HAP-1 (cell line): ENCODE data around the gene RPGRIP1.
"Not testable (repeated sequence)": the region's sequence is repeated elsewhere in the genome, so short reads cannot be mapped to it uniquely, and the experiment has no call there.

Experiments
- DNase-seq, 2 experiments: peaks; one replicate each; pipeline ENCODE4 v3.0.0-alpha.2; 2016 to 2020; ENCODE audit warnings: low spot score in 2 of 2
- H3K27me3 ChIP-seq: fragments of 250-450 bp; sonication (Bioruptor Pico); 2 replicates; pipeline ENCODE4 v1.5.1; 2020; ENCODE audit warnings: low read depth, mild to moderate bottlenecking, moderate library complexity
- H3K36me3 ChIP-seq: fragments of 250-450 bp; sonication (Bioruptor Pico); replicated peaks from 2 replicates; pipeline ENCODE4 v1.5.1; 2020; ENCODE audit warnings: mild to moderate bottlenecking
- H3K4me1 ChIP-seq: fragments of 250-450 bp; sonication (Bioruptor Pico); 2 replicates; pipeline ENCODE4 v1.5.1; 2020; ENCODE audit warnings: mild to moderate bottlenecking
- H3K4me3 ChIP-seq: fragments of 250-450 bp; sonication (Bioruptor Pico); 2 replicates; pipeline ENCODE4 v1.5.1; 2020; ENCODE audit warnings: mild to moderate bottlenecking, moderate library complexity
- H3K9me3 ChIP-seq: fragments of 250-450 bp; sonication (Bioruptor Pico); 2 replicates; pipeline ENCODE4 v1.5.1; 2020; ENCODE audit warnings: mild to moderate bottlenecking, moderate library complexity
- in situ Hi-C: fragments of 300-500 bp; cut with MboI; formaldehyde crosslinking; loops from 3 replicates; pipeline ENCODE4 v1.14.3; 2020; ENCODE audit warnings: low sequenced_read_pairs, inconsistent platforms, mixed read lengths

RPGRIP1 gene

DNA sequence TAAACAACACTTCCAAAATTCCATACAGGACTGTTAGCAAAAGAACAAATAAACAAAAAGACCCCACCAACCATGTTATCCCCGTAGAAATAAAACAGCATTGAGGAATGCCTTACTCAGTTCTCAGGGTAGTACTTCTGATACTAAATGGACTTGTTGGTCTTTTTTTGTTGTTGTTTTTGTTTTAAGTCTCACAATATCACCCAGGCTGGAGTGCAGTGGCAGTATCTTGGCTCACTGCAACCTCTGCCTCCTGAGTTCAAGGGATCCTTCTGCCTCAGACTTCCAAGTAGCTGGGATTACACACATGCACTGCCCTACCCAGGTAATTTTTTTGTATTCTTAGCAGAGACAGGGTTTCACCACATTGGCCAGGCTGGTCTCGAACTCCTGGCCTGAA, 27.7 kb upstream of the RPGRIP1 start:
- Histone ChIP-seq H3K36me3 (peaks cover 79% of the 10 kb centered on the region), H3K4me1 (peaks cover 12% of the 10 kb centered on the region), H3K4me3 (no peak overlapping the region), H3K9me3 (no peaks in the 10 kb centered on the region), H3K27me3 (no peaks in the 10 kb centered on the region)
- in situ Hi-C loops, result no loop called here
- no peak for DNase-seq

DNA sequence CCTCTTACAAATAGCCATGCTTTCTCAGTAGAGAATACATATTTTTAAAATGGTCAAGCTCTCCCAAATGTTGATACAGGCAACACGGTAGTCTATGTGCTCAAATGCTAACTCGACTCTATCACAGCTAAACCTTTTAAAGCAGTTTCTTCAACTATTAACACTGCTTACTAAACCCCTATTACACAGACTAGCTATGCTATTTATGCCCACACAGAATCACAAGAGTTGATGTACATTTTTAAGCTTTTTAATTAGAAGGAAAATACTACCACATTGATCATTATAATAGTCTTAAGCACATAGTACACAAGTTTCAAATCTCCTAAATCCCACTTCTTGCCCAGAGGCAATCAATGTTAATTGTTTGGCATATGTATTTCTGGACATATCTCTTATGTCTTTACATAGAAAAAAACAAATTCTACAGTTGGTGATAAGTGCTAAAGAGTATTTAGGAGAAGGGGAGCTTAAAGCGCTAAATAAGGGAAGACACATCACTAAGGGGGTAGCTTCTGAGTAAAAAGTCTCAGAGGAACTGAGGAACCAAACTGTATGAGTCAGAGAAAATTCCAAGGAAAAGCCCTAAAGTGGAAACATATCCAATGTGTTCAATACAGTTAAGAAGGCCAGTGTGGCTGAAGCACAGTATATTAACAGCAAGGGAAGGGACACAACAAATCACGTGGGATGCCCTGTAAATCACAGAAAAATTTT, 24.3 kb upstream of the RPGRIP1 start:
- no peak for DNase-seq
- no peaks in the 10 kb centered on the region for H3K9me3 ChIP-seq
- H3K36me3 ChIP-seq, result peaks cover 84% of the 10 kb centered on the region
- in situ Hi-C loops, result no loop called here
- H3K4me1 ChIP-seq, result peaks cover 16% of the 10 kb centered on the region; the same call in 1 of the 2 replicates
- H3K4me3 ChIP-seq, result no peak overlapping the region
- H3K27me3 ChIP-seq, result no peaks in the 10 kb centered on the region

DNA sequence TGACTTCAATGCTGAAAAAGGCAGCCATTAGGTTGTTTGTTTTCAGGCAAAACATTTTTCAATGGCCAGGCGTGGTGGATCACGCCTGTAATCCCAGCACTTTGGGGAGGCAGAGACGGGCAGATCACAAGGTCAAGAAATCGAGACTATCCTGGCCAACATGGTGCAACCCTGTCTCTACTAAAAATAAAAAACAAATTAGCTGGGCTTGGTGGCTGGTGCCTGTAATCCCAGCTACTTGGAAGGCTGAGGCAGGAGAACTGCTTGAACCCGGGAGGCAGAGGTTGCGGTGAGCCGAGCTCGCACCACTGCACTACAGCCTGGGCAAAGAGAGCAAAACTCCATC, 23.8 kb upstream of the RPGRIP1 start:
- H3K9me3 ChIP-seq, DNase-seq, in situ Hi-C loops, H3K4me3 ChIP-seq, H3K27me3 ChIP-seq: not testable (repeated sequence)
- H3K4me1 ChIP-seq, result peaks cover 16% of the 10 kb centered on the region
- H3K36me3 ChIP-seq, result peaks cover 86% of the 10 kb centered on the region

DNA sequence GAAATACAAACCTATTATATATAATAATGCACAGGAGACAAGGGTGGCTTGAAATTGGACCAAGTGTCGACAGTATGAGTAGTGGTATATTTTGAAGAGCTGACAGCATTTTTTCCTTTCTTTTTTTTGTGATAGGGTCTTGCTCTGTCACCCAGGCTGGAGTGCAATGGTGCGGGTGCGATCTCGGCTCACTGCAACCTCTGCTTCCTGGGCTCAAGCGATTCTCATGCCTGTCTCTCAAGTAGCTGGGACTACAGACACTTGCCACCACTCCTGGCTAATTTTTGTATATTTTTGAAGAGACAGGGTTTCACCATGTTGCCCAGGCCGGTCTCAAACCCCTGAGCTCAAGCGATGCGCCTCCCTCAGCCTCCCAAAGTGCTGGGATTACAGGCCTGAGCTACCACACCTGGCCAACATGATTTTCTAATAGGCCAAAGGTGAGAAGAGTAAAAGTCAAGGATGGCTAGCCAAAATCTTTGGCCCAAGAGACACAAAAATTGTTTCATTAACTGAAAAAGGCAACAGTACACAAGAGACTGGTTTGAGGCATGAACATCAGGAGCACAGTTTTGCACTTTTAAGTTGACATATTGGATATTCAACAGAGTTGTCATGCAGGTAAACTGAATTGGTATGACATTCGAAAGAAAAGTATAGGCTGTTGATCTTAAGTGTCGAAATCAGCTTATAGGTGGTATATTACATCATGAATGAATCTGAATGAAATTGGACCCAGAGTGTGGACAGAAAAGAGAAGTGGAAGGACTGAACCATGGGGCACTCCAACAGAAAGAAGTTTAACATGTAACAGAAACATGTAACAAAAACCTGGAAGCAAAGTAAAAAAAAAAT, 23.1 kb upstream of the RPGRIP1 start:
- no peak for DNase-seq
- H3K9me3 ChIP-seq, result no peaks in the 10 kb centered on the region
- H3K4me3 ChIP-seq, result no peak overlapping the region
- peaks cover 19% of the 10 kb centered on the region for H3K4me1 ChIP-seq
- in situ Hi-C loops, result no loop called here
- no peaks in the 10 kb centered on the region for H3K27me3 ChIP-seq
- H3K36me3 ChIP-seq, result peaks cover 86% of the 10 kb centered on the region

DNA sequence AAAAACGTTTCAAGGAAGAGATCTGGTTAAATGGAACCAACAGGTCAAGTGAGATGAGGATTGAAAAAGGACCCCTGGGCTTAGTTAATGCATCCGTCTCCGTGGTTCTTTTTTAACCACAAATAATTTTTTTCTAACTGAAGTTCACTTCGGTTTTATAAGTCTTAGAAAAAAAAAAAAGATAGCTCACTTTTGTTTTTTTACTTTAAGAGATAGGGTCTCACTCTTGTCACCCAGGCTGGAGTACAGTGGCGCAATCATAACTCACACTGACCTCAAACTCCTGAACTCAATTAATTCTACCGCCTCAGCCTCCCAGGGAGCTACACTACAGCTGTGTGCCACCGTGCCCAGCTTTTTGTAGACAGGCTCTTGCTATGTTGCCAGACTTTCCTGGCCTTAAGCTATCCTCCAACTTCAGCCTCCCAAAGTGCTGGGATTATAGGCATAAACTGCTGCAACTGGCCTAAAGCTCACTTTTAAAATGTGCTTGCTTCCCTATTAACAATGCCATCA, 22.4 kb upstream of the RPGRIP1 start:
- peaks cover 86% of the 10 kb centered on the region for H3K36me3 ChIP-seq
- DNase-seq, result no peak
- H3K27me3 ChIP-seq, result no peaks in the 10 kb centered on the region
- H3K4me1 ChIP-seq, result peaks cover 23% of the 10 kb centered on the region
- in situ Hi-C loops, result no loop called here
- H3K4me3 ChIP-seq, result no peak overlapping the region
- H3K9me3 ChIP-seq, result no peaks in the 10 kb centered on the region

DNA sequence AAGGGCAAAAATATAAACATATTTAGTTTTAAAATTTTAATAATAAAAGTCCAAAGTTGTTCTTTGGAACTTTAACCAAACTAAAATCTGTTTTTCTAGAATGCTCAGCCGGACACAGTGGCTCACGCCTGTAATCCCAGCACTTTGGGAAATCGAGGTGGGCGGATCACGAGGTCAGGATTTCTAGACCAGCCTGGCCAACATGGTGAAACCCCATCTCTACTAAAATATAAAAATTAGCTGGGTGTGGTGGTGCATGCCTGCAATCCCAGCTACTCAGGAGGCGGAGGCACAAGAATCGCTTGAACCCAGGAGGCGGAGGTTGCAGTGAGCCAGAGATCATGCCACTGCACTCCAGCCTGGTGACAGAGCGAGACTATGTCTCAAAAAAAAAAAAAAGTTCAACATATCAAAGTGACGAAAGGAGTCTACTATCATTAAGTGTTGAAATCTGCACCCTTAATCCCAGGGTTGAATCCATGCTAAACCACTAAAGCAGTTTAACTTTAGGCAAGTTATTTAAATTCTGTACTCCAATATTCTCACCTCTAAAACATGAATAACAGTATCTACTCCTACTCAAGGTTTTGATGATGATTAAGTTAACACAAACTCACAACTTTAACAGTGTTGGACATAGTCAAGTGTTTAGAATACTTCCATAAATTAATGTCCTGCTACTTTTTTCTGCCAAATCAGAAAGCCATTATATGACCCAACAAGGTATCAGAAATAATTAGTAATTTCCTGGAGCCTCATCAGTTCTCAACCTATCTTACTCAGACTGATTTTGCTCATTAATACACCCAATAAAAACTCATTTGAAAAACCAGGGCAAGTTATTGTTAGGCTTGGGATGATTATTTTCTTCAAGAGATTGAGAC, 21.6 kb upstream of the RPGRIP1 start:
- H3K9me3 ChIP-seq, result no peaks in the 10 kb centered on the region
- H3K27me3 ChIP-seq, result no peaks in the 10 kb centered on the region
- in situ Hi-C loops, result no loop called here
- H3K36me3 ChIP-seq, result peaks cover 88% of the 10 kb centered on the region
- H3K4me3 ChIP-seq, result no peak overlapping the region
- DNase-seq, result no peak
- H3K4me1 ChIP-seq, result peaks cover 31% of the 10 kb centered on the region

DNA sequence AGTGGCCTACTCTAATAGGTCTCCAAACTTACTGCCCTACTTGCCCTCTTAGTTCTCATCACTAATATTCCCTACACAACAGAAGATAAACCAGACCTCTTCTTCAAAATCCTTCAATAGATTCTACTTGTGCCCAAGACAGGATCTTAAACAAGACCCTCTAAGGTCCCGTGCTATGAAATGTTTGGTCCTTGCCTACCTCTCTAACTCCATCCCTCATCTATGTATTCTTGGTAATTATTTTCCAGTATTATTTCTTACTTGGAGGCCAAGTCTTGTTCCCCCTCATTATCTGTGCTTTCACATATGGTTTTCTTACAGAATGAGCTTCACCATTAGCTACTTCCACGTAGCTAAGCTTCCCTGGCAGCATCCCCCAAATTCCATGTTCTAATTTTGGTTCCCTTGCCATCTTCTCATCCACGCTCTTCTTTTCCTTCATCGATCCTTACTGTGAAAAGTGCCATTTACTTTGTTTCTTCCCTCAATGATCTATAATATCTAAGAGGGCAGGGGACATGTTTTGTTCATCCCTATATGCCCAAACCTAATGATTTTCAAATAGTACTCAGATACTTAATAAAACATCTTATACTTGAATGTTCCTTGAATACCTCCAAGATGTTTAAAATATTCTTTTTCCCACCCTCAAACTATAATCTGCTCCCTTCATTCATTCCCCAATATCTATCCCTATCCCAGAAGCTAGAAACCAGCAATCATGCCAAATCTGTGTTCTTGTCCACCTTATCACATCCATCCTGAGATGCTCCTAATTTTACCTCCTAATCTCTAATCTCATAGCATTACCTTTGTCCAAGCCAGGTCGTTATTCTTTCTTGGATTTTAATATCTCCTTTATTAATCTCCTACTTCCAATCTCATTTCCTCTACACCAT, 20.7 kb upstream of the RPGRIP1 start:
- in situ Hi-C loops, result no loop called here
- Histone ChIP-seq H3K27me3 (no peaks in the 10 kb centered on the region), H3K4me3 (no peak overlapping the region), H3K9me3 (no peaks in the 10 kb centered on the region), H3K36me3 (peaks cover 94% of the 10 kb centered on the region), H3K4me1 (peaks cover 35% of the 10 kb centered on the region)
- no peak for DNase-seq

DNA sequence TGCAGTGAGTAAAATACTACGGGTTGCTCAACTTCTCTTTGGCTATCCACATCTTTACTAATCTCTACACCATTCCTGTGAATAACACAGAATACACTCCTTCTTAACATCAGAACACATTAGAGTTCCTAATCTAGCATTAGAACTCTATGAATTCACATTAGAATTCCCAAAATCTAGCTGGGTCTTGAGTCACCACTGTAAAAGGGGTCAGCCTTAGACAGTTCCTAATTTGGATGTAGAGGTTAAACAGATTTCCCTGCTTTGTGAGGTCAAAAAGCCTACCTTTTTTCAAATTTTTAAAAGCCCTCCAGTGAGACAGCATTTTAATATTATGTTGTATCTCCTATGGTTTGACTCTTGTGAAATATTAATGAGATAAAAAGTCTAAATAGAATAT, 18.1 kb upstream of the RPGRIP1 start:
- in situ Hi-C loops, result no loop called here
- Histone ChIP-seq H3K9me3 (no peaks in the 10 kb centered on the region), H3K4me3 (no peak overlapping the region), H3K27me3 (no peaks in the 10 kb centered on the region), H3K36me3 (peaks cover 94% of the 10 kb centered on the region), H3K4me1 (peaks cover 58% of the 10 kb centered on the region)
- DNase-seq, result no peak

DNA sequence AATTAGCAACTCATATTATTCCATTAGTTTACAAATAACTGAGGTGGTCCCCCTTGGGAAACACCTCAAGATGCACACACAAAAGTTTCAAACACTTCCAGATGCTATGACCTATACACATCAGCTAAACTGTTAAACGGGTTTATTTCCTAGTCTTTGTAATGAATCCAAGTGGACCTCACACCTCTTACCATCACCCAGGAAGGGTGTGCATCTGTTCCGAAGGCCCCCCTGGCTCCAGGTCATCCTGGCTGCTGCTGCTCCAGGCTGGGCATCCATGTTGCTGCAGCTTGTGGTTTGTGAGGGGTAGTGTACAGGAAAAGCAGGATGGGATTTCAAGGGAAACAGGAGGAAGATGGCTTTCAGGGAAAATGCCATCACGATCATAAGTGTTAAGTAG, 17.5 kb upstream of the RPGRIP1 start:
- Histone ChIP-seq H3K27me3 (no peaks in the 10 kb centered on the region), H3K4me1 (peaks cover 54% of the 10 kb centered on the region), H3K36me3 (peaks cover 92% of the 10 kb centered on the region), H3K4me3 (no peak overlapping the region), H3K9me3 (no peaks in the 10 kb centered on the region)
- in situ Hi-C loops, result no loop called here
- no peak for DNase-seq

DNA sequence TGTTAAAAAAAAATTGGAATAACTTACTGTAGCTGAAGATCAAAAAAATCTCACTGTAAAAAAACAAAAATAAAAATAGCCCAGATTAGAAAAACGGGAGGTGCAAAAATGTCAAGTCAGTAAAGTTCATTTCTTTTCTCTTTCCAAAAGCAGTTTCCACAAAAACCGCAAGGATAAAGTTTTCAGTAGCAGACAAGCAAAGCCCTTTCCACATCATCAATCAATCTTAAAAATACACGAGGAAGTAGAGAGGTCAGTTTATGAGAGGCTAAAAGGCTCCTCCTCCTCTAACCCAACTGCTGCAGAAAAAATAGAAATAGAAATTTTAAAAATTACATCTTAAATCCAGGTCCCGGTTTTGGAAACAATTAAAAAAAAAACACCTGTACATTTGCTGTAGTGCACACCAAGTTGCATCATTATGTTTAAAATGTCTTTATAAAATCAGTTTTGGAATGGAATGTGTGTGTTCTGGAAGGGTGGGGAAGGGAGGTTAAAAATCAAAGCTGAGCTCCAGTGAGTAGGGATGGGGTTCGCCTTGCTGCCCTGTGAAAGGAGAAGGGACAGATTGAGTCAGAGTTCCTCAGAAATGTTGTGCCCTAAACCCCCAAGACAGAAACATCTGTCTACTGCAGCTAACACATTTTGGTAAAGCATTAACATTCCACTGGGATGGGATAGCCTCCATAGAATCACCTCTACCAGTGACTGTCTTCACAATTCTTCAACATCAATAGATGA, 16.4 kb upstream of the RPGRIP1 start:
- no peaks in the 10 kb centered on the region for H3K9me3 ChIP-seq
- H3K4me1 ChIP-seq, result peaks cover 52% of the 10 kb centered on the region
- no peaks in the 10 kb centered on the region for H3K27me3 ChIP-seq
- H3K36me3 ChIP-seq, result peaks cover 92% of the 10 kb centered on the region
- H3K4me3 ChIP-seq, result no peak overlapping the region
- in situ Hi-C loops, result no loop called here
- DNase-seq, result no peak

DNA sequence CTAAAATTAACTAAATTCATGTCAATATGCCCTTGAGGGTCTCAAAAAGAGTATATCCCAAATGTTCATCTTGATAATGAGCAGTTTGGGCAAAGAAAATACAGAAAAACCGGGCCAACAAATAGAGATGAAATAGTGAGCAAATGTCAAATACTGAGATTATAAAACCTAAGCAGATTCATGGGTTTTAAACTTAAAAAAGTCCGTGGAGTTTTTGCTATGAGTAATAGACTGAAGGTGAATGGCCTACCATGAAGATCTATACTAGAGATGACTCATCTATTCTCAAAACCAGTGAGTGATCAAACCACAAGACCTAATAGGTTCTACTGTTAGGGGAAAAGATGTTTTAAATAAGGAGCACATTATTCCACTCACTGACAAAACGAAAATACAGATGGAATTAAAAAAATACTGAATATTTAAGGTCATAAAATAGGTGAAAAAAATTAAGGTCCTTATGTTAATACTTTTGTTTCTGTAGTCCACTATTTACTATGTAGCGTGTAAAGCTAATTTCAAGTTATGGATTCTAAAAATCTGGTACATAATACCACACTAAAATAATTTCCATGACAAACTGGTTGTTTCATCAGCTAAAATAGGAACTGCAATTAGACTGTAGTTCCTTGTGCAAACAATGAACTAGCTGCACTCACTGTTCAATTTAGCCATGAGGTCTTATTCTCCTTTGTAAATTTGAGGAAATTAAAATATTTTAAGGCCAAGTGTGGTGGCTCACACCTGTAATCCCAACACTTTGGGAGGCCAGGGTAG, 15.7 kb upstream of the RPGRIP1 start:
- in situ Hi-C loops, result no loop called here
- Histone ChIP-seq H3K4me1 (peaks cover 48% of the 10 kb centered on the region), H3K4me3 (no peak overlapping the region), H3K9me3 (no peaks in the 10 kb centered on the region), H3K36me3 (peaks cover 92% of the 10 kb centered on the region), H3K27me3 (no peaks in the 10 kb centered on the region)
- DNase-seq, result no peak

DNA sequence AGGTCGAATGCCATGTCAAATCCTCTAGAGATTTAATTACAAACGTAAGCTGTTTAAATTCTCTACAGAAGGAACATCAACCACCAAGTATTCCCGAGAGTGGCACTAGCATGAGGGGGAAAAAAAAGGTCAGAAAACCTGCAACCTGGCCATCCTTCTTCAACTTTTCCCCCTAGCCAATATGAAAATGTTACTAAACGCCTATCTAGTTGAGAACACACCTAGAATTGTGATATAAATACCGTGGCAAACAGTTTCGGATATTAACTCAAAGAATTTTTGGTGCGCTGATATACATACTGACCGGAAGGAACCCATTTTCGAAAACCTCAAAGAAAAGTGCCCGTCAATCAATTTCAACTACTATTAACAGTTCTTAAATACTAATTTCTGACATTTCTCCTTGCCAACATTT, 12.4 kb upstream of the RPGRIP1 start:
- Histone ChIP-seq H3K27me3 (no peaks in the 10 kb centered on the region), H3K9me3 (no peaks in the 10 kb centered on the region), H3K4me1 (peaks cover 40% of the 10 kb centered on the region), H3K36me3 (peaks cover 66% of the 10 kb centered on the region), H3K4me3 (peak overlapping the region; percentile 86)
- no peak for DNase-seq
- in situ Hi-C loops, result no loop called here
